ENCODE results near the gene ENPP7. TPM values are rescaled to one million over a fixed set of nuclear protein-coding genes. Genes with fewer than 3 reads are reported as not detected.

ENPP7 gene
- total RNA-seq, 1 donor from 2014 or later: 0.18 TPM

DNA sequence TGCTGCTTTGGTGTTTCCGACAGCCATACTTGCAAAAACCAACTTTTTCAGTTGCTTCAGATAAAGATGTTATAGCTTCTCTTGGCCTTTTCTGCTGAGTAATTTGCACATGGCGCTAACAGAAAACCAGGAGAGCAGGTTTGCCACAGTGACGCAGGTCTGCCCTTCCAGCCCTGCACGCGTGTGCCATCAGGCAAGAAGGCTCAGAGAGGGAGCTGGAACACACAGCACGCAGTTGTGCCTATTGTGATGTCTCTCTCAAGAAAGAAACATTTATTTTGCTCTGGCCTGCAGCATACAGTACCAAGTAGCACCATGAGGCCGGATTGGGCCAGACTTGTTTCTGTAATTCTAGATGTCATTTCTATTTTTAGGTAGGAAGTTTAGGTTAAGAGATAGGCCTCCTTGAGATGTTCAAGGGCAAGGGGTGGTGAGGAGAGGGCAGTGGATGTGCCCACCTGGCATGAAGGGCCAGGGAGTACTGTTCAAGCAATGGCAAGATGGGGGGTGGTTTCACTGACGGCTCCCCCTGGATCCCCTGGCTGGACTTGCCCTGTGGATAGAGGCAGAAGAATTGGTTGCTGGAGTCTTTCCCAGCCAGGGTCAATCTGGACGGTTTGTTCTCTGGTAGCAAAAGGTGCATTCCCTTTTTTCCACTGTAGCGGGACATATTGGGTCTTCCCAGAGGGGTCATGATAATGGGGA, 49.1 kb downstream of the ENPP7 start:
- Histone ChIP-seq H3K9me3 (no peaks in the 10 kb centered on the region), H3K36me3 (no peaks in the 10 kb centered on the region), H3K27me3 (ENCODE audit: low read depth) (peaks cover 56% of the 10 kb centered on the region), H3K27ac (no peak overlapping the region), H3K4me1 (peaks cover 22% of the 10 kb centered on the region), H3K4me3 (no peak overlapping the region)
- intact Hi-C loops (cut with DNase I): no loop called here
- DNase-seq (peak; percentile 24), ATAC-seq (no peak)
- TF ChIP-seq, protein P1, sequence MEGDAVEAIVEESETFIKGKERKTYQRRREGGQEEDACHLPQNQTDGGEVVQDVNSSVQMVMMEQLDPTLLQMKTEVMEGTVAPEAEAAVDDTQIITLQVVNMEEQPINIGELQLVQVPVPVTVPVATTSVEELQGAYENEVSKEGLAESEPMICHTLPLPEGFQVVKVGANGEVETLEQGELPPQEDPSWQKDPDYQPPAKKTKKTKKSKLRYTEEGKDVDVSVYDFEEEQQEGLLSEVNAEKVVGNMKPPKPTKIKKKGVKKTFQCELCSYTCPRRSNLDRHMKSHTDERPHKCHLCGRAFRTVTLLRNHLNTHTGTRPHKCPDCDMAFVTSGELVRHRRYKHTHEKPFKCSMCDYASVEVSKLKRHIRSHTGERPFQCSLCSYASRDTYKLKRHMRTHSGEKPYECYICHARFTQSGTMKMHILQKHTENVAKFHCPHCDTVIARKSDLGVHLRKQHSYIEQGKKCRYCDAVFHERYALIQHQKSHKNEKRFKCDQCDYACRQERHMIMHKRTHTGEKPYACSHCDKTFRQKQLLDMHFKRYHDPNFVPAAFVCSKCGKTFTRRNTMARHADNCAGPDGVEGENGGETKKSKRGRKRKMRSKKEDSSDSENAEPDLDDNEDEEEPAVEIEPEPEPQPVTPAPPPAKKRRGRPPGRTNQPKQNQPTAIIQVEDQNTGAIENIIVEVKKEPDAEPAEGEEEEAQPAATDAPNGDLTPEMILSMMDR (IDR thresholded peaks at IDR 0.05): no peak

DNA sequence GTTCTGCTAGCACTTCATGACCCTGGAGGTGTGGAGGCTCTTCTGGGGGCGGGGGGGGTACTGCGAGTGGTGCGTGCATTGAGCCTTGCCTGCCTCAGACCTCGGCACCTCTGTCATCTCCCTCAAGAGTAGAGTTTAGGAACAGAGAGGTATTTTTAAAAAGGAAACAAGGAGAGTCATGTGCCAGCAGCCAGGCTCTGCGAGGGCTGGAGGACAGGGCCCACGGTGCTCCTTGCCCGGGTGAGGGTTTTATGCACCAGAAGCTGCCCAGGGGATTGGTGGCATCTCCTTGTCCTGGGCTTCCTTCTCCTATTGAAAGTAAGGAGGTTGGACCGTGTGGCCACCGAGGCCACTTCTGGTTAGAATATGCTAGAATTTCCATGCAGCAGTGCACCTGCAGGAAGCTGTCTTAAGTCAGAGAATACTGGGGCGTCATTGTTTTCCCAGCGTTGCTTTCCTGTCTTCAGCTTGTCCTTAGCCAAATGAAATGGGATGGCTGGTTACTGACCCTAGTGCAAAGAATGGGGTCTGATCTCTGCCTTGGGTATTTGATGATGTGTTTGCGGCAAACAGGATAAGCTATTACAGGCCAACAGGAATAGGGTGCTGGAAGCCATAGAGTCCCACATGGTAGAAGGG, 50.4 kb downstream of the ENPP7 start:
- no peak overlapping the region for H3K27ac ChIP-seq
- H3K4me1 ChIP-seq: peaks cover 22% of the 10 kb centered on the region
- H3K4me3 ChIP-seq: no peak overlapping the region
- no peaks in the 10 kb centered on the region for H3K36me3 ChIP-seq
- ATAC-seq (no peak), DNase-seq (peak; percentile 20)
- peaks cover 54% of the 10 kb centered on the region for H3K27me3 ChIP-seq (ENCODE audit: low read depth)
- intact Hi-C loops (cut with DNase I): no loop called here
- TF ChIP-seq, protein P1 (IDR thresholded peaks at IDR 0.05): no peak
- H3K9me3 ChIP-seq: no peaks in the 10 kb centered on the region

DNA sequence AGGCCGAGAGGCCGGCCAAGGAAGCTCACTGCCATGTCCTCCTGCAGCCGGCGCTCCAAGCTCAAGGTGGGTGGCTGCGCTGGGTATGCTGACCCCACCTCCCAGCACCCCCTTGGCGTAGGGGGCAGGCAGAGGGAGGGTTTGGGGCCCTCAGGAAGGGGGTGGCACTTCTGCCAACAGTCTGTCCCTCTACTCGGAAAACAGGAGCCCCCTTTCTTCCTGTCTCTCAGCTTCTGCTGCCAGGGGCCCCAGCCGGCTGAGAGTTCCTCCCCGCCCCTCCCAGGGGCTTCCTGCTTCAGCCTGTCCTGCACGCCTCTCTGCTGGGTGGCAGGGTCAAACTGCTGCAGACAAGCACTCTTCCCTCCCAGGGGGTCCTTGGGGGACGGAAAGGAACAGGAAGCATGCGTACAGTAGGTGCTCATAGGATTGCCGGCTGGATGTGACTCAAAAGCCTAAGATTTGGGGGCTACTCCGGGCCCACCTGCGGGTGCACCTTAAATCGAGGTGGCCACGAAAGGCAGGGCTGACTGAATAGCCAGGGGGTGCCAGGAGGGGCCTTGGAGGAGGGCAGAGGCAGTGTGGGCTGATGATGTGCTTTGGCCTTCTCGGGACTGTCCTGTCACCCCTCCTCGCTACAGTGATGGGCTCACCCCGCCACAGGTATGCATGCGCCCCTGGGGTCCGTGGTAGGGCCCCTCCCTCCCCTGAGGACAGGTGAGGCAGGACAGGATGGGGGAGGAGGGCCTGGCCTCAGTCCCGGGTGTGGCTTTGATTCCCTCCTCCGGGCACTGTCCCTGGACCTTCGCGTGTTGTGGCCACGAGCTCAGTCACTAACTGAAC, 51.2 kb downstream of the ENPP7 start:
- Histone ChIP-seq H3K4me3 (no peak overlapping the region), H3K4me1 (peaks cover 19% of the 10 kb centered on the region), H3K9me3 (no peaks in the 10 kb centered on the region), H3K27me3 (ENCODE audit: low read depth) (peaks cover 52% of the 10 kb centered on the region), H3K27ac (no peak overlapping the region), H3K36me3 (no peaks in the 10 kb centered on the region)
- no peak for ATAC-seq
- DNase-seq: peak; percentile 28
- TF ChIP-seq, protein P1 (IDR thresholded peaks at IDR 0.05): no peak
- intact Hi-C loops (cut with DNase I): no loop called here

DNA sequence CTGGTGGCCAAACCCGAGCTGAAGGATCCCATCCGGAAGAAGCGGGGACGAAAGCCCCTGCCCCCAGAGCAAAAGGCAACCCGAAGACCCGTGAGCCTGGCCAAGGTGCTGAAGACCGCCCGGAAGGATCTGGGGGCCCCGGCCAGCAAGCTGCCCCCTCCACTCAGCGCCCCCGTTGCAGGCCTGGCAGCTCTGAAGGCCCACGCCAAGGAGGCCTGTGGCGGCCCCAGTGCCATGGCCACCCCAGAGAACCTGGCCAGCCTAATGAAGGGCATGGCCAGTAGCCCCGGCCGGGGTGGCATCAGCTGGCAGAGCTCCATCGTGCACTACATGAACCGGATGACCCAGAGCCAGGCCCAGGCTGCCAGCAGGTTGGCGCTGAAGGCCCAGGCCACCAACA, 53.1 kb downstream of the ENPP7 start:
- Histone ChIP-seq H3K4me1 (peaks cover 14% of the 10 kb centered on the region), H3K27me3 (ENCODE audit: low read depth) (peaks cover 58% of the 10 kb centered on the region), H3K27ac (no peak overlapping the region), H3K9me3 (no peaks in the 10 kb centered on the region), H3K36me3 (no peaks in the 10 kb centered on the region), H3K4me3 (no peak overlapping the region)
- DNase-seq (peak; percentile 39), ATAC-seq (no peak)
- intact Hi-C loops (cut with DNase I): no loop called here
- TF ChIP-seq, protein P1 (IDR thresholded peaks at IDR 0.05): no peak

DNA sequence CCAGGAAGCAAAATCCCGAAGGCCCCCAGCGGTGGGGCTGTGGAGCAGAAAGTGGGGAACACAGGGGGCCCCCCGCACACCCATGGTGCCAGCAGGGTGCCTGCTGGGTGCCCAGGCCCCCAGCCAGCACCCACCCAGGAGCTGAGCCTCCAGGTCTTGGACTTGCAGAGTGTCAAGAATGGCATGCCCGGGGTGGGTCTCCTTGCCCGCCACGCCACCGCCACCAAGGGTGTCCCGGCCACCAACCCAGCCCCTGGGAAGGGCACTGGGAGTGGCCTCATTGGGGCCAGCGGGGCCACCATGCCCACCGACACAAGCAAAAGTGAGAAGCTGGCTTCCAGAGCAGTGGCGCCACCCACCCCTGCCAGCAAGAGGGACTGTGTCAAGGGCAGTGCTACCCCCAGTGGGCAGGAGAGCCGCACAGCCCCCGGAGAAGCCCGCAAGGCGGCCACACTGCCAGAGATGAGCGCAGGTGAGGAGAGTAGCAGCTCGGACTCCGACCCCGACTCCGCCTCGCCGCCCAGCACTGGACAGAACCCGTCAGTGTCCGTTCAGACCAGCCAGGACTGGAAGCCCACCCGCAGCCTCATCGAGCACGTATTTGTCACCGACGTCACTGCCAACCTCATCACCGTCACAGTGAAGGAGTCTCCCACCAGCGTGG, 53.7 kb downstream of the ENPP7 start:
- Histone ChIP-seq H3K36me3 (no peaks in the 10 kb centered on the region), H3K9me3 (no peaks in the 10 kb centered on the region), H3K4me3 (no peak overlapping the region), H3K27ac (no peak overlapping the region), H3K27me3 (ENCODE audit: low read depth) (peaks cover 58% of the 10 kb centered on the region), H3K4me1 (peaks cover 14% of the 10 kb centered on the region)
- intact Hi-C loops (cut with DNase I): no loop called here
- DNase-seq: peak; percentile 43
- ATAC-seq: no peak
- TF ChIP-seq, protein P1 (IDR thresholded peaks at IDR 0.05): no peak

Data from lower lobe of right lung (tissue), 2 donors.